Activated CD4-positive, CD25-positive, alpha-beta regulatory T cell treated with anti-CD3 and anti-CD28 coated beads, Interleukin-2, amount 50 U/mL, for 72 hours (primary cell): ENCODE data around the gene HIVEP3.
A peak's percentile ranks its signal among the peaks of the same experiment; 100 is the strongest.

Experiments used
- DNase-seq: peaks from one replicate; pipeline ENCODE4 v3.0.0; 2021

The HIVEP3 gene

DNA sequence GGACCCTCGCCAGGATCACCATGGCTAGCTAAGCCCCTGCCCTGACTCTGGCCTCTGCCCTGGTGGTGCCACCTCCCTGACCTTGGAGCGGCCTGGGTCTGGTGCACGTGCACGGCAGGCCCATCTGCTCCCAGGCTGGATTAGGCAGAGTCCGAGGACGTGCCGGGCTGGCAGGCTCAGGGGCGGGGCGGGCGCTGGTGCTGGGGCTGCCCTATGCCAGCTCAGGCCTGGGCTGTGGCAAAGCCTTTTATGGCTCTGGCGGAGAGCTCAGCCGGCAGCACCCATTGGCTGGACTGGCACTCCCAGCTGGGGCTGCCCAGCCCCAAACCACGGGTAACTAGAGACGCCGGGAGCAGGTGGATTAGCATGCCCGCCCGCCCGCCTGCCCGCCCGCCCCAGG lies 417.1 kb downstream of the HIVEP3 start:
- no peak for DNase-seq

- no peak for DNase-seq
These were observed 417.8 kb downstream of the HIVEP3 start for GRCh38 chr1:41500781-41501518.

DNA sequence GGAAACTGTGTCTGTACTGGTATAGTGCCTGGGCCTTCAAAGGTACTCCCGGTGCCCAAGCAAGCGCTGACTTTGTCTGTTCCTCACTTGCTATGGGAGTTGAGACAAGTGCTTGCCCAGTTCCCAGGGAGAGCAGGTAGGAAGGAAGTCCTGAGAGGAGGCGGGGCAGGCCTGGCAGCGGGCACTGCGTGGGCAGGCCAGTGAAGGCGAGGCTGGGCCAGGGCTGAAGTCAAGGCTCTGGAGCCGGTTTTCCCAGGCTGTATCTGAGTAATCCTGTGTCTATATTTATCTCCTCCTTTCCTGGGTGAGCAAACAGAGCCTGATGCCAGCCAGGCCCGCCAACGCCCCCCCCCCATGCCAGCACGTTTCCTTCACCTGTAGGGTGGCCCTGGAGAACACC lies 418.3 kb downstream of the HIVEP3 start:
- DNase-seq, result no peak

DNA sequence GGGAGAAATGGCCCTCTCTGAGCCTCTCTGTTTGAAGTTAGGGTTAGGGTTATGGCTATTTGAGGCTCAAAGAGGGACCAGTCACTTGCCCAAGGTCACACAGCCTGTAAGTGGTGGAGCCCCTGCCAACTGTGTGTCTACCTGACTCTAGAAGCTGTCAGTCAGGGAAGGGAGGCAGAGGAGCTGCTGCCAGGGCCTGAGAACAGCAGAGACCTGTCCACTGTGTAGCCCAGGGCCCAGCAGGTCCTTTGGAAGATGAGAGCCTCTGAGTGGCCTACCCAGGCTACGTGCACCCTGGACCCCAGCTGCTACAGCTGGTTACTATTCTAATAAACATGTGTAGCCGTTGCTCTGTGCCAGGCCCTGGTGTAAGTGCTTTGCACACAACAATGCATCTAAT lies 419.1 kb downstream of the HIVEP3 start:
- no peak for DNase-seq

DNA sequence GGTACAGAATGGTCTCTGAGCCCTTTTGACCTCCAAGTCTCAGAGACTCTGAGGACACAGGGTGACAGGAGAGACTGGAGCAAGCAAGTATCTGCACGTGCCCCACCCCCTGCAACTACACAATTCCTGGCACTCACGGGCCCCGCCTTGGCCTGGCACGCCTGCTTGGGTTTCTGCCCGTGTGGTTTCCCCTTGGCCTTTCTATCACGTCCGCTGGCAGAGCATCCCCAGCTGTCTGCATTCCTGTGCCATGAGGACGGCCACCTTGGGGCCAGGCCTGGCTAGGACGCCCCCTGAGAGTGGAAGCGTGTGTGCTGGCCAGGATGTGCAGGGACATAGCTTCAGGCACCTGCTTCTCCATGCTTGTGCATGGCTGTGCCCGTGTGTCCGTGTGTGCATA lies 419.9 kb downstream of the HIVEP3 start:
- DNase-seq, result no peak

DNA sequence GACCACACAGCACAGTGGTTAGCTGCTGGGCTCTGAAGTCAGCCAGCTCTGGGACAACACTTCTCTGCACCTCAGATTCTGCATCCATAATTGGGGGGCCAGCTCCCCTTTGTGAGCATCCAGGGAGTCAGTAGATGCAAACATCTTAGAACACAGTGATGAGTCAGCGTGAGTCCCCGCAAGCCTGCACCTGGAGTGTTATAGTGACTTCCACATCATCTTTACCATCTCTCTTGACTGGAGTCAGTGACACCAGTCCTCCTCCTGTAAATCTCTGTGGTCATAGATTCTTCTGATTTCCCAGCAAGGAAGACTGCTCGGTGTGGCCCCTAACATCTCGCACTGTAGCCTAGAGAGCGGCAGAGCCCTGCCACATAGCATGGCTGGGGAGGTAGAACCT lies 420.3 kb downstream of the HIVEP3 start:
- DNase-seq, result no peak

GRCh38 chr1:41497461-41498030 lies 421.2 kb downstream of the HIVEP3 start:
- DNase-seq, result no peak

GRCh38 chr1:41497056-41497440 lies 421.7 kb downstream of the HIVEP3 start:
- no peak for DNase-seq

- peak; percentile 62 for DNase-seq
These were observed 422.4 kb downstream of the HIVEP3 start for GRCh38 chr1:41496080-41497055.

- DNase-seq, result no peak
These were observed 423.3 kb downstream of the HIVEP3 start for GRCh38 chr1:41495210-41495948.

DNA sequence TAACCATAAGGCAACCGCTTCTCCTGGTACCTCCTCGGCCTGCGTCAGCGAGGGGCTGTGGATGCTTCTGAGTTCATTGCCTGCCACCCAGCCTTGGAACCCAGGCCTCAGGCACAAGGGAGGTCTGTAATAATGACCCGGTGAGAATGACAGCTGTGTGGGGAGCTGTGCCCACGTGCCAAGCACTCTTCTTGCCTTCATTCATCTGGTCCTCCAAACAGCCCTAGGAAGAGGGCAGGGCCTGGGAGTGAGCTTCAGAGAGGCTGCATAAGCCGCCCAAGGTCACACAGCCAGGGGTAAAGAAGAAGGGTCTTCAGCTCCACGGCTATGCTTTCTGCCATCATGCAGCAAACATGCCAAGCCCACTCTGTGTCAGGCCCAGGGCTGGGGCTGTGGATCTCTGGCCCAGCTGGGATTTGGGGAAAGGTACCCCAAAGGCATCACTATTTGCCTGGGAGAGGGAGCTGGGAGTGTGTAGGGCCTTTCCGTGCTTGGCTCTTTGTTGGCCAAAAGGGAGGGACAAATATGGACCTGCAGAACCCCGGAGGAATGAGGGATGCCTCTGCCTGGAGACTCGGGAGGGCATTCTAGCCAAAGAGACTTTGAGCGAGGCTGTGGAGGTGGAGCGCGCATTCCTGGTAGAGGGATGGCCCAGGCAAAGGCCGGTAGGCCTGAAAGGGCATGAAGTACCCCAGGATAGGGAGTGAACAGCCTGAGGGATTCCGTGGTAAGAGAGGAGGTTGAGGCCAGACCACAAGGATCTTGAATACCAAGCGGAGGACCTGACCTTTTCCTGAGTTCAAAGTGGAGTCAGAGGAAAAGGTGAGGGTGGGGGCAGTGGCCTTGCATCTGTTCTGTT lies 424.1 kb downstream of the HIVEP3 start:
- DNase-seq, result no peak

DNA sequence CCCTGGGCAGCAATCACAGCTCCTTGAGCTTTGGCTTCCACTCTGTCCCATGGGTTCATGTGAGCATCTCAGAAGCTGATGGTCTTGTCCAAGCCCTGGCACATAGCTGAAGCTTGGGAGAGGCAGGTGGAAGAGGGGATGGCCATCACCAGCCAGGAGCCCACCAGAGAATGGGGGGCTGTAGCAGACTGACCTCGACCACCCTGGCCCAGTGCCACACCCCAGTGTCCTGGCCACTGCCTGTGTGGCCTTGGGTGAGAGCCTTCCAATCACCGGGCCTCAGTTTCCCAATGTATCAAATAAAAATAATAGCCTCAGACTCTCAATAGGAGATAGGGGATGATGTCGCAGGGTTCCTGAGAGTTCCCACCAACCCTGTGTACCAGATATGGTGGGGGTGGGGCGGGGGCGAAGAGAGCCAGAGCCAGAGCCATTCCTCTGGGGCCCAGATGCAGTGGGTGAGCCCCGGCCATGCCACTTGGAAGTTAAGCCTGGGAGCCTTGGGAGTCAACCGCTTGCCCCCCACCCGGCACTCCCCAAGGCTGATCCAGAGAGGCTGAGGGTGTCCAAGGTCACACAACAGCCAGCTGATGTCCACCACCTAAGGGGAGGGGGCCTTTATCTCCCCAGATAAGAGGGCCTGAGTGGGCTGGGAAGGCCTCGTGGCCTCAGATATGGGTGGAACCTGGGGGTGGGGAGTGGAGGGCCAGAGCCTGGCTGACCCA lies 424.9 kb downstream of the HIVEP3 start:
- DNase-seq, result no peak

- DNase-seq, result no peak
These were observed 425.6 kb downstream of the HIVEP3 start for GRCh38 chr1:41493117-41493536.

DNA sequence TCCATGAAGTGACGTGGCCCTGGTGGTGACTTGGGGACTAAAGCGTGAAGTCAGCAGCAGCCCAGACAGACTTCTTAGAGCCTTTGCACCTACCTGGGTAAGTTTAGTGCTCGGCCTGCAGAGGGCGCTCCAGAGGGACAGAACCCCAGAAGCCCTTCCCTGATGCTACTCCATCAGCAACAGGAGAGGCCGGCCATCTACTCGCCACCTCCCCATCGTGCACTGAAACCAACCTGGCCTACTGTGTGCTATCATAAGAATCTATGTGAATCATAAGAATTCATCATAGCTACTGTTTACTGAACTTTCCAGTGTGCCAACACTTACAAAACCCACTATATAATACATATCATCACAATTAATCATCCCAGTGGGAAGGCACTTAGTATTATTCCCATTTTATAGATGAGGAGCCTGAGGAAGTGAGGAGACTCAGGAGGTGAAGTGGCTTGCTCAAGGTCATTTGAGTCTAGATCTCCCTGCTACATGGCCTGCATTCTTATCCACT lies 426.3 kb downstream of the HIVEP3 start:
- no peak for DNase-seq

GRCh38 chr1:41490911-41491310 lies 427.8 kb downstream of the HIVEP3 start:
- DNase-seq, result no peak

DNA sequence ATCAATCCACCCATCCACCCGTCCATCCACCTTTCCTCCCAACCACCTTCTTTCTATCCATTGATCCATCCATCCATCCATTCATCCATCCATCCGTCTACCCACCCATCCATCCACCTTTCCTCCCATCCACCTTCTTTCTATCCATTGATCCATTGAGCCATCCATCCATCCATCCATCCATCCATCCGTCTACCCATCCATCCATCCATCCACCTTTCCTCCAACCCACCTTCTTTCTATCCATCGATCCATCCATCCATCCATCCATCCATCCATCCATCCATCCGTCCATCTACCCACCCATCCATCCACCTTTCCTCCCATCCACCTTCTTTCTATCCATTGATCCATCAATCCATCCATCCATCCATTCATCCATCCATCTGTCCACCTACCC lies 429.2 kb downstream of the HIVEP3 start:
- no peak for DNase-seq

DNA sequence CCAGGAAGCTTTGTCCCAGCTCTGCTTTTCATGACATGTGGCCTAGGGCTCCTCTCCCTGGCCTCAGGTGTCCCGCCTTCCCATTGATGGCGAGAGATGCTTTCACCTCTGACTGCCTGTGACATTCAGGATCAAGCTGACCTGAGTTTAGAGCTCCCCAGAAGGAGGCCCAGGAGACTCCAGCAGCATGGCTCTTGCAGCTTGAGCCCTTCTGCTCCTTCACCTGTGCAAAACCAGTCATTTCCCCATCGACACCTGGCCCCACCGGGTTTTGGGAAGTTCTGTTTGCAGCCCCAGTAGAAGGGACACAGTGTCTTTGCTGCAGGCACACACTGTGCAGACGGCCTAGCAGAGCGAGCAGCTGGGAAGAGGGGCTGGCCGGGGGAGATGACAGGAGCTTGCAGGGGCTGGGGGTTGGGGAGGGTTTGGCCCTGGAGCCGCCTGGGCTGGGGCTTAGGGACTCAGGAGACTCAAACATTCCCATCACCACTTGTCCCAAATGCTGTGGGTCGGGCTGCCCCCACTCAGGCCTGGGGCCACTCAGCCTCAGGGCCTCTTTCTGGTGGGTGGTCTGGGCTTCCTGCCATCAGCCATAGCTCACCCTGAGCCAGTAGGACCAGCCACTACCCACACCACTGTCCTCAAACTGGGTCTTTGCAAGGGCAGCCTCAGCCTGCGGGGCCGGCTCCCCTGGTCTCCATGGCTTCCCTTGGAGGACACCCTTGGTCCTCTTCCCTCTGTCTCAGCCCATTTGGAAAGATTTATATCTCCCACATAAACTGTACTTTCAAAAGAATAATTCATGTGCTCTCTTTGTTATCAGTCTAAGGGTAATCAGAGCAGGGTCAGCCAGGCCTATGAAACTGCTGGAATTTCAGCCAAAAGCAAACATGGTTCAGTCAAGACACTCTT lies 430.4 kb downstream of the HIVEP3 start:
- no peak for DNase-seq

- DNase-seq, result no peak
These were observed 431.3 kb downstream of the HIVEP3 start for GRCh38 chr1:41487126-41488039.
